ENCODE data around the gene AHI1.

DNA sequence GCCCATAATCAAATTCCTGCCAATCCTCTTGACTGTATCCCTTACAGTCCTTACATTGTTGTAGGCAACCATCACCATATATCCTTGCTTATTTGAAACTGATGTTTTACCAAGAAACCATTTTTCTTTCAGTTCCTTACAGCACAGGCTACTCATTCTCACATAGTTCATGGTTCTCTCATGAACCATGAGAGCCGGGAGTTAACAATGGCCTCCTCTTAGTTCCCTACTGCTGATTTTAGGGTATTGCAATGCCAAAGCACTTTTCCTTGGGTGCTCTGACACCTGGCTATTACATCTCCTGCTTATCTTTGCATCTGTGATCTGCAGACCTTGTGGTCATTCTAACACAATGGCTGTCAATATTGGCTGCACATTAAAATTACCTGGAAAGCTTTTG is 183.0 kb downstream of the AHI1 start:
- TF ChIP-seq, protein P1, sequence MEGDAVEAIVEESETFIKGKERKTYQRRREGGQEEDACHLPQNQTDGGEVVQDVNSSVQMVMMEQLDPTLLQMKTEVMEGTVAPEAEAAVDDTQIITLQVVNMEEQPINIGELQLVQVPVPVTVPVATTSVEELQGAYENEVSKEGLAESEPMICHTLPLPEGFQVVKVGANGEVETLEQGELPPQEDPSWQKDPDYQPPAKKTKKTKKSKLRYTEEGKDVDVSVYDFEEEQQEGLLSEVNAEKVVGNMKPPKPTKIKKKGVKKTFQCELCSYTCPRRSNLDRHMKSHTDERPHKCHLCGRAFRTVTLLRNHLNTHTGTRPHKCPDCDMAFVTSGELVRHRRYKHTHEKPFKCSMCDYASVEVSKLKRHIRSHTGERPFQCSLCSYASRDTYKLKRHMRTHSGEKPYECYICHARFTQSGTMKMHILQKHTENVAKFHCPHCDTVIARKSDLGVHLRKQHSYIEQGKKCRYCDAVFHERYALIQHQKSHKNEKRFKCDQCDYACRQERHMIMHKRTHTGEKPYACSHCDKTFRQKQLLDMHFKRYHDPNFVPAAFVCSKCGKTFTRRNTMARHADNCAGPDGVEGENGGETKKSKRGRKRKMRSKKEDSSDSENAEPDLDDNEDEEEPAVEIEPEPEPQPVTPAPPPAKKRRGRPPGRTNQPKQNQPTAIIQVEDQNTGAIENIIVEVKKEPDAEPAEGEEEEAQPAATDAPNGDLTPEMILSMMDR (IDR thresholded peaks at IDR 0.05) = no peak
- no peak for TF ChIP-seq POLR2A (IDR thresholded peaks at IDR 0.05)

Measured in tibial nerve (tissue), 3 donors.